Panc1 (cell line): ENCODE measurements around the gene PEX12. TPM values are rescaled to one million over a fixed set of nuclear protein-coding genes. Genes with fewer than 3 reads are reported as not detected.

Source experiments
- ATAC-seq: fragments of 200-7000 bp; cut with Tn5 transposase; 2 replicates; pipeline ENCODE4 v1.9.1; 2020; ENCODE audit warnings: mild to moderate bottlenecking, moderate library complexity
- BruUV-seq: library from RNA; stranded (reverse); fragments of 400-500 nt; replicated peaks from 2 replicates; lab custom pipeline; 2021; lab: Mats Ljungman, UMichigan
- CTCF ChIA-PET: fragments of 300-600 bp; sonication (Branson Sonifier 250); formaldehyde crosslinking; loops from one replicate; lab custom pipeline; 2022; ENCODE audit warnings: antibody characterized with exemption; lab: Charles Lee
- POLR2A ChIA-PET: fragments of 300-600 bp; sonication (Branson Sonifier 250); formaldehyde crosslinking; loops from one replicate; lab custom pipeline; 2022; ENCODE audit warnings: antibody characterized with exemption; lab: Charles Lee
- DNase-seq: peaks from one replicate; pipeline ENCODE4 v3.0.0-alpha.2; 2010; ENCODE audit warnings: low read depth, low spot score
- H3K27ac ChIP-seq: 2 replicates; pipeline ENCODE4 v1.5.1; 2011; ENCODE audit warnings: mild to moderate bottlenecking, low read length, inconsistent platforms
- H3K27me3 ChIP-seq: fragments of 200-500 bp; sonication (Bioruptor generic); 2 replicates; pipeline ENCODE4 v1.6.0; 2014; ENCODE audit warnings: low read length, inconsistent platforms; ENCODE audit not compliant: control insufficient read depth, insufficient read depth
- H3K36me3 ChIP-seq: fragments of 200-500 bp; sonication (Bioruptor generic); 2 replicates; pipeline ENCODE4 v1.5.1; 2014; ENCODE audit warnings: inconsistent platforms, mild to moderate bottlenecking, low read length, moderate library complexity; ENCODE audit not compliant: control insufficient read depth, insufficient read depth
- H3K4me1 ChIP-seq: 2 replicates; pipeline ENCODE4 v1.5.1; 2011; ENCODE audit warnings: inconsistent platforms, mild to moderate bottlenecking, low read length, moderate library complexity; ENCODE audit not compliant: control insufficient read depth, insufficient read depth
- H3K4me3 ChIP-seq, 2 experiments: 2 replicates each; pipeline ENCODE4 v1.5.1; 2011 to 2012; ENCODE audit warnings: low read depth in 2 of 2, low read length in 2 of 2, mild to moderate bottlenecking in 2 of 2, inconsistent platforms in 1 of 2, moderate library complexity in 1 of 2
- H3K9me3 ChIP-seq: fragments of 200-500 bp; sonication (Bioruptor generic); 2 replicates; pipeline ENCODE4 v1.5.1; 2014; ENCODE audit warnings: low read depth, mild to moderate bottlenecking, inconsistent platforms, low read length, moderate library complexity; ENCODE audit not compliant: control insufficient read depth, insufficient read depth
- POLR2AphosphoS5 ChIP-seq: IDR thresholded peaks from 2 replicates; pipeline ENCODE4 v1.6.1; 2012; ENCODE audit warnings: mild to moderate bottlenecking, low read depth, low read length, moderate library complexity
- SIN3A ChIP-seq: IDR thresholded peaks from 2 replicates; pipeline ENCODE4 v1.6.1; 2012; ENCODE audit warnings: low read depth, mild to moderate bottlenecking, low read length, moderate library complexity, borderline replicate concordance; ENCODE audit not compliant: insufficient read depth
- TCF7L2 ChIP-seq: IDR thresholded peaks from 2 replicates; pipeline ENCODE4 v1.6.1; 2011; ENCODE audit warnings: mild to moderate bottlenecking, low read depth, low read length, inconsistent platforms
- in situ Hi-C: cut with HindIII; loops from 2 replicates; pipeline ENCODE4 v1.10.0; 2016; ENCODE audit warnings: low sequenced_read_pairs, low pct_unique_long_range_greater_than_20kb
- intact Hi-C: fragments of 100-400 bp; cut with micrococcal nuclease; formaldehyde crosslinking; loops from one replicate; pipeline ENCODE4 v1.10.0; 2022; ENCODE audit not compliant: unreplicated experiment
- total RNA-seq: library from RNA; stranded (reverse); gene quantifications from one replicate; pipeline ENCODE4 v1.2.1, GENCODE V29; 2021; ENCODE audit not compliant: unreplicated experiment
- TF ChIP-seq, protein P1 (sequence below), 2 experiments: IDR thresholded peaks; 2 replicates each; pipeline ENCODE4 v1.6.1; 2011 to 2012; ENCODE audit warnings: low read depth in 2 of 2, control low read depth in 1 of 2, low read length in 1 of 2, mild to moderate bottlenecking in 1 of 2, moderate library complexity in 1 of 2; ENCODE audit not compliant: insufficient read depth in 1 of 2
- TF ChIP-seq, protein P2 (sequence below): fragments of 450-650 bp; IDR thresholded peaks from 2 replicates; pipeline ENCODE4 v1.5.1; 2017; ENCODE audit warnings: mild to moderate bottlenecking

PEX12 gene
- total RNA-seq, 1 experiment from 2014 or later, result 6.6 TPM

DNA sequence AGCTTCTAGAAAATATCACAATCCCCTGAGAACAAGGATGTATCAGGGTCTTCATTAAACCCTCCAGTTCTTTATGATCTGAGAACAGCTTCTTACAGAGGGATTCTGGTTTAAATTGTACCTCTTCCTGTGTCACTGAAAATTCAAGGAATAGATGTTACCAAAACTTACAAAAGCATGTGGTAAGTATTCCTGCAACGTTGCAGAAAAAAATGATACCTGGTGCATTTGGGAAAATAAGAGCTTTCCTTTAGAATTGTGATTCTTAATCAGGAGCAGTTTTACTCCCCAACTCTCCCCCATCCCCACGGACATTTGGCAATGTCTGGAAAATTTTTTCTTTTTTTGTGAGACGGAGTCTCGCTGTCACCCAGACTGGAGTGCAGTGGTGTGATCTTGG is 25.1 kb downstream of the PEX12 start:
- intact Hi-C loops (no loop called here), in situ Hi-C loops (no loop called here)
- H3K4me3 ChIP-seq, result no peak overlapping the region
- H3K4me1 ChIP-seq, result no peaks in the 10 kb centered on the region
- no TSS peak for BruUV-seq
- no peaks in the 10 kb centered on the region for H3K9me3 ChIP-seq
- TF ChIP-seq, protein P1, sequence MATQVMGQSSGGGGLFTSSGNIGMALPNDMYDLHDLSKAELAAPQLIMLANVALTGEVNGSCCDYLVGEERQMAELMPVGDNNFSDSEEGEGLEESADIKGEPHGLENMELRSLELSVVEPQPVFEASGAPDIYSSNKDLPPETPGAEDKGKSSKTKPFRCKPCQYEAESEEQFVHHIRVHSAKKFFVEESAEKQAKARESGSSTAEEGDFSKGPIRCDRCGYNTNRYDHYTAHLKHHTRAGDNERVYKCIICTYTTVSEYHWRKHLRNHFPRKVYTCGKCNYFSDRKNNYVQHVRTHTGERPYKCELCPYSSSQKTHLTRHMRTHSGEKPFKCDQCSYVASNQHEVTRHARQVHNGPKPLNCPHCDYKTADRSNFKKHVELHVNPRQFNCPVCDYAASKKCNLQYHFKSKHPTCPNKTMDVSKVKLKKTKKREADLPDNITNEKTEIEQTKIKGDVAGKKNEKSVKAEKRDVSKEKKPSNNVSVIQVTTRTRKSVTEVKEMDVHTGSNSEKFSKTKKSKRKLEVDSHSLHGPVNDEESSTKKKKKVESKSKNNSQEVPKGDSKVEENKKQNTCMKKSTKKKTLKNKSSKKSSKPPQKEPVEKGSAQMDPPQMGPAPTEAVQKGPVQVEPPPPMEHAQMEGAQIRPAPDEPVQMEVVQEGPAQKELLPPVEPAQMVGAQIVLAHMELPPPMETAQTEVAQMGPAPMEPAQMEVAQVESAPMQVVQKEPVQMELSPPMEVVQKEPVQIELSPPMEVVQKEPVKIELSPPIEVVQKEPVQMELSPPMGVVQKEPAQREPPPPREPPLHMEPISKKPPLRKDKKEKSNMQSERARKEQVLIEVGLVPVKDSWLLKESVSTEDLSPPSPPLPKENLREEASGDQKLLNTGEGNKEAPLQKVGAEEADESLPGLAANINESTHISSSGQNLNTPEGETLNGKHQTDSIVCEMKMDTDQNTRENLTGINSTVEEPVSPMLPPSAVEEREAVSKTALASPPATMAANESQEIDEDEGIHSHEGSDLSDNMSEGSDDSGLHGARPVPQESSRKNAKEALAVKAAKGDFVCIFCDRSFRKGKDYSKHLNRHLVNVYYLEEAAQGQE (IDR thresholded peaks at IDR 0.05; ENCODE audit: insufficient read depth in 1 of 2, low read depth in 2 of 2, low read length in 1 of 2), result no peak
- TF ChIP-seq SIN3A, result no peak
- TF ChIP-seq TCF7L2, result no peak
- TF ChIP-seq POLR2AphosphoS5, result no peak
- TF ChIP-seq, protein P2, sequence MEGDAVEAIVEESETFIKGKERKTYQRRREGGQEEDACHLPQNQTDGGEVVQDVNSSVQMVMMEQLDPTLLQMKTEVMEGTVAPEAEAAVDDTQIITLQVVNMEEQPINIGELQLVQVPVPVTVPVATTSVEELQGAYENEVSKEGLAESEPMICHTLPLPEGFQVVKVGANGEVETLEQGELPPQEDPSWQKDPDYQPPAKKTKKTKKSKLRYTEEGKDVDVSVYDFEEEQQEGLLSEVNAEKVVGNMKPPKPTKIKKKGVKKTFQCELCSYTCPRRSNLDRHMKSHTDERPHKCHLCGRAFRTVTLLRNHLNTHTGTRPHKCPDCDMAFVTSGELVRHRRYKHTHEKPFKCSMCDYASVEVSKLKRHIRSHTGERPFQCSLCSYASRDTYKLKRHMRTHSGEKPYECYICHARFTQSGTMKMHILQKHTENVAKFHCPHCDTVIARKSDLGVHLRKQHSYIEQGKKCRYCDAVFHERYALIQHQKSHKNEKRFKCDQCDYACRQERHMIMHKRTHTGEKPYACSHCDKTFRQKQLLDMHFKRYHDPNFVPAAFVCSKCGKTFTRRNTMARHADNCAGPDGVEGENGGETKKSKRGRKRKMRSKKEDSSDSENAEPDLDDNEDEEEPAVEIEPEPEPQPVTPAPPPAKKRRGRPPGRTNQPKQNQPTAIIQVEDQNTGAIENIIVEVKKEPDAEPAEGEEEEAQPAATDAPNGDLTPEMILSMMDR, result no peak
- ChIA-PET POLR2A (interaction anchor here (0.6 kb wide), 1 partner anchor 232 kb away, joined by 5 read pairs; no protein-coding TSS in a partner anchor), CTCF (no interaction called here)
- no peaks in the 10 kb centered on the region for H3K36me3 ChIP-seq
- DNase-seq (no peak), ATAC-seq (no peak)
- peaks cover 14% of the 10 kb centered on the region for H3K27me3 ChIP-seq
- no peak overlapping the region for H3K27ac ChIP-seq

DNA sequence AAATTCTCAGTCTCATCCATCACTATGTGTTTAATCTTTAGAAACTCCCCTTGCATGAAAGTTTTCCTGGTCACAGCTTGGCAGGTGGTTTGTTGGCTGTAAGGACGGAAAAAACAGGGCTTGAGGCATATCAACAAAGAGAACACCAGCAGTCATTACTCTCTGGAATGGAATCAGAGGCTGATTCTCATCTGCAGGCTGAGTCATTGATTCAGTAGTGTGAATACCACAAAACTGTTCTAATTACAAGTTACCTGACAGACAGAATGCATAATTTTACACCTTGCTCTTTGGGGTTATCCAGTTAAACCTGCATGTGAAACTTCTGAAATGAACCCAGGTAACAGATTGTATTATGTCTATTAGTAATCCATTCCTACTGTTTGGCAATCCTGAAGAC is 29.4 kb downstream of the PEX12 start:
- TF ChIP-seq, protein P1 (IDR thresholded peaks at IDR 0.05; ENCODE audit: insufficient read depth in 1 of 2, low read depth in 2 of 2, low read length in 1 of 2), result no peak
- no peak for TF ChIP-seq POLR2AphosphoS5
- TF ChIP-seq, protein P2, result no peak
- no peak for TF ChIP-seq TCF7L2
- no peak for TF ChIP-seq SIN3A
- ATAC-seq (no peak), DNase-seq (no peak)
- H3K4me1 ChIP-seq, result no peaks in the 10 kb centered on the region
- ChIA-PET POLR2A (no interaction called here), CTCF (no interaction called here)
- intact Hi-C loops (no loop called here), in situ Hi-C loops (loop anchor here (25.0 kb wide), 2 partner anchors 237 to 362 kb away; partner anchors contain the start of gene SLC35G3)
- H3K36me3 ChIP-seq, result no peaks in the 10 kb centered on the region
- H3K27ac ChIP-seq, result no peak overlapping the region
- H3K4me3 ChIP-seq, result no peak overlapping the region
- no TSS peak for BruUV-seq
- H3K9me3 ChIP-seq, result no peaks in the 10 kb centered on the region
- H3K27me3 ChIP-seq, result peaks cover 16% of the 10 kb centered on the region
